GM23338 (cell line): Measurements from ENCODE around the gene KCNH6. TPM values are rescaled to one million over a fixed set of nuclear protein-coding genes. Genes with fewer than 3 reads are reported as not detected.

Source experiments
- ATAC-seq: fragments of 200-7000 bp; cut with Tn5 transposase; 3 replicates; pipeline ENCODE4 v1.9.1; 2020
- DNase-seq: peaks from one replicate; pipeline ENCODE4 v3.0.0-alpha.2; 2015; ENCODE audit warnings: low spot score
- H2AFZ ChIP-seq: fragments of 200-600 bp; sonication (generic); 2 replicates; pipeline ENCODE4 v1.8.0; 2016; ENCODE audit warnings: antibody characterized with exemption, mild to moderate bottlenecking, moderate library complexity
- H3F3A ChIP-seq: fragments of 200-600 bp; sonication (generic); replicated peaks from 2 replicates; pipeline ENCODE4 v1.8.0; 2017; ENCODE audit warnings: antibody characterized with exemption, mixed run types, low read depth
- H3K27ac ChIP-seq: fragments of 200-600 bp; sonication (generic); 2 replicates; pipeline ENCODE4 v1.6.1; 2016; ENCODE audit warnings: low read depth
- H3K27me3 ChIP-seq: fragments of 200-600 bp; sonication (generic); 2 replicates; pipeline ENCODE4 v1.8.0; 2016; ENCODE audit warnings: mild to moderate bottlenecking, mixed run types, moderate library complexity; ENCODE audit not compliant: insufficient read depth
- H3K36me3 ChIP-seq: fragments of 200-600 bp; sonication (generic); 2 replicates; pipeline ENCODE4 v1.8.0; 2016; ENCODE audit warnings: mild to moderate bottlenecking; ENCODE audit not compliant: insufficient read depth
- H3K4me1 ChIP-seq: fragments of 200-600 bp; sonication (generic); 2 replicates; pipeline ENCODE4 v1.8.0; 2016; ENCODE audit warnings: mild to moderate bottlenecking, moderate library complexity; ENCODE audit not compliant: insufficient read depth
- H3K4me2 ChIP-seq: fragments of 200-600 bp; sonication (generic); 2 replicates; pipeline ENCODE4 v1.7.1; 2017; ENCODE audit warnings: mixed run types
- H3K4me3 ChIP-seq: fragments of 200-600 bp; sonication (generic); 2 replicates; pipeline ENCODE4 v1.6.1; 2016; ENCODE audit warnings: mixed run types
- H3K79me2 ChIP-seq: fragments of 200-600 bp; sonication (generic); replicated peaks from 2 replicates; pipeline ENCODE4 v1.8.0; 2017; ENCODE audit warnings: mild to moderate bottlenecking; ENCODE audit not compliant: insufficient read depth
- H3K9me2 ChIP-seq: fragments of 200-600 bp; sonication (generic); 2 replicates; pipeline ENCODE4 v1.8.0; 2017; ENCODE audit not compliant: insufficient read depth
- H4K20me1 ChIP-seq: fragments of 200-600 bp; sonication (generic); replicated peaks from 2 replicates; pipeline ENCODE4 v1.8.0; 2017; ENCODE audit warnings: mild to moderate bottlenecking; ENCODE audit not compliant: insufficient read depth
- H3K27ac Mint-ChIP-seq: 2 replicates; pipeline ENCODE4 v1.8.0; 2020; ENCODE audit warnings: inconsistent platforms, mild to moderate bottlenecking, moderate library complexity, mixed read lengths
- H3K27me3 Mint-ChIP-seq: 3 replicates; pipeline ENCODE4 v1.8.0; 2022; ENCODE audit warnings: low read depth, mild to moderate bottlenecking, moderate library complexity, mixed read lengths, inconsistent platforms; ENCODE audit not compliant: insufficient read depth, poor library complexity
- H3K36me3 Mint-ChIP-seq: 3 replicates; pipeline ENCODE4 v1.8.0; 2021; ENCODE audit warnings: low read depth, mild to moderate bottlenecking, inconsistent platforms, moderate library complexity, mixed read lengths
- H3K4me1 Mint-ChIP-seq: 3 replicates; pipeline ENCODE4 v1.8.0; 2020; ENCODE audit warnings: mild to moderate bottlenecking, inconsistent platforms, mixed read lengths
- H3K4me3 Mint-ChIP-seq: 3 replicates; pipeline ENCODE4 v1.8.0; 2021; ENCODE audit warnings: moderate library complexity, mild to moderate bottlenecking, inconsistent platforms, mixed read lengths
- H3K9me3 Mint-ChIP-seq: 3 replicates; pipeline ENCODE4 v1.8.0; 2020; ENCODE audit warnings: moderate library complexity, mild to moderate bottlenecking, inconsistent platforms, mixed read lengths
- CREB1 ChIP-seq: fragments of 250-450 bp; sonication (Bioruptor Pico); IDR thresholded peaks from 2 replicates; pipeline ENCODE4 v1.5.0; 2020; ENCODE audit warnings: low read depth, mild to moderate bottlenecking, moderate library complexity
- CTCF ChIP-seq, 2 experiments: fragments of 200-600 bp in 1 of 2; sonication (generic) in 1 of 2; conservative IDR thresholded peaks; 2 replicates each; pipeline versions ENCODE4 v1.5.1 to v1.6.1; 2016 to 2017; ENCODE audit warnings: antibody characterized with exemption in 2 of 2, low read depth in 2 of 2, mild to moderate bottlenecking in 2 of 2, moderate library complexity in 1 of 2
- ETS1 ChIP-seq: IDR thresholded peaks from 2 replicates; pipeline ENCODE4 v1.6.1; 2016; ENCODE audit warnings: antibody characterized with exemption
- EZH2 ChIP-seq: fragments of 200-600 bp; sonication (generic); IDR thresholded peaks from one replicate; pipeline ENCODE4 v1.8.0; 2017; ENCODE audit warnings: antibody characterized with exemption, mild to moderate bottlenecking, low read depth; ENCODE audit not compliant: unreplicated experiment
- EZH2phosphoT487 ChIP-seq: fragments of 200-600 bp; sonication (generic); IDR thresholded peaks from one replicate; pipeline ENCODE4 v1.8.1; 2018; ENCODE audit warnings: antibody characterized with exemption; ENCODE audit not compliant: unreplicated experiment
- JUNB ChIP-seq: IDR thresholded peaks from one replicate; pipeline ENCODE4 v1.6.1; 2016; ENCODE audit warnings: antibody characterized with exemption; ENCODE audit not compliant: unreplicated experiment
- NANOG ChIP-seq: IDR thresholded peaks from 2 replicates; pipeline ENCODE4 v1.6.1; 2016; ENCODE audit warnings: antibody characterized with exemption, borderline replicate concordance
- POLR2AphosphoS5 ChIP-seq: IDR thresholded peaks from 2 replicates; pipeline ENCODE4 v1.6.1; 2016; ENCODE audit warnings: antibody characterized with exemption, low read depth
- REST ChIP-seq: IDR thresholded peaks from one replicate; pipeline ENCODE4 v1.6.1; 2018; ENCODE audit warnings: antibody characterized with exemption; ENCODE audit not compliant: unreplicated experiment
- STAT1 ChIP-seq: IDR thresholded peaks from one replicate; pipeline ENCODE4 v1.6.1; 2016; ENCODE audit warnings: antibody characterized with exemption; ENCODE audit not compliant: unreplicated experiment
- ZNF114 ChIP-seq: fragments of 250-450 bp; sonication (Bioruptor Pico); IDR thresholded peaks from 2 replicates; pipeline ENCODE4 v1.5.0; 2020; ENCODE audit warnings: mild to moderate bottlenecking, moderate library complexity
- ZNF331 ChIP-seq: fragments of 250-450 bp; sonication (Bioruptor Pico); IDR thresholded peaks from 2 replicates; pipeline ENCODE4 v1.5.0; 2020; ENCODE audit warnings: low read depth, mild to moderate bottlenecking, moderate library complexity
- ZNF462 ChIP-seq: fragments of 250-450 bp; sonication (Bioruptor Pico); IDR thresholded peaks from 2 replicates; pipeline ENCODE4 v1.5.0; 2020; ENCODE audit warnings: mild to moderate bottlenecking, moderate library complexity
- polyA plus RNA-seq: library from polyadenylated mRNA; unstranded; fragments of >200 nt; fragmentation: Nextera tagmentation; extraction: Ambion mirVana; gene quantifications from 2 replicates; pipeline ENCODE4 v1.2.1, GENCODE V29; 2016
- total RNA-seq: library from RNA; depleted of rRNA; stranded (reverse); fragments of >200 nt; shearing (Covaris generic); gene quantifications from 2 replicates; pipeline ENCODE4 v1.2.3, GENCODE V29; 2014

The KCNH6 gene
- total and polyA plus RNA-seq, 2 experiments from 2014 or later = 1.3 to 2.8 TPM

- H3K9me3 Mint-ChIP-seq = no peaks in the 10 kb centered on the region
- H3K4me1 Mint-ChIP-seq = peaks cover 22% of the 10 kb centered on the region
- DNase-seq = no peak
- H3K27ac Mint-ChIP-seq = no peak overlapping the region
- Histone ChIP-seq H3K4me2 (no peak overlapping the region), H3K79me2 (no peaks in the 10 kb centered on the region), H4K20me1 (no peaks in the 10 kb centered on the region), H3K4me3 (no peak overlapping the region), H2AFZ (no peak overlapping the region), H3K9me2 (no peaks in the 10 kb centered on the region), H3K4me1 (peaks cover 7% of the 10 kb centered on the region; the same call in 1 of the 2 replicates), H3K27ac (no peak overlapping the region), H3F3A (no peaks in the 10 kb centered on the region), H3K27me3 (peaks cover 28% of the 10 kb centered on the region), H3K36me3 (no peaks in the 10 kb centered on the region)
- H3K27me3 Mint-ChIP-seq = peaks cover 28% of the 10 kb centered on the region
- no peak overlapping the region for H3K4me3 Mint-ChIP-seq
- TF ChIP-seq ZNF114 = no peak
- TF ChIP-seq STAT1 = no peak
- TF ChIP-seq REST = no peak
- TF ChIP-seq CREB1 = no peak
- TF ChIP-seq ZNF331 (CRISPR knock-in tag) = no peak
- TF ChIP-seq EZH2phosphoT487 = no peak
- TF ChIP-seq ZNF462 (CRISPR knock-in tag) = no peak
- no peak for TF ChIP-seq CTCF (conservative IDR thresholded peaks at IDR 0.05; ENCODE audit: low read depth in 2 of 2)
- no peak for TF ChIP-seq JUNB
- no peak for TF ChIP-seq EZH2
- no peak for TF ChIP-seq POLR2AphosphoS5
- no peak for TF ChIP-seq ETS1
- TF ChIP-seq NANOG = no peak
- H3K36me3 Mint-ChIP-seq = no peaks in the 10 kb centered on the region; the same call in 1 of the 3 replicates
- no peak for ATAC-seq
These were observed 17.4 kb downstream of the KCNH6 start for GRCh38 chr17:63540590-63540989.
